Fibroblast of the aortic adventitia (primary cell): Measurements from ENCODE around the gene LYRM4. TPM values are rescaled to one million over a fixed set of nuclear protein-coding genes. Genes with fewer than 3 reads are reported as not detected.

Experiments
- DNase-seq: peaks from one replicate; pipeline ENCODE4 v3.0.0-alpha.2; 2010; ENCODE audit warnings: low read depth
- H3K4me3 ChIP-seq: 2 replicates; pipeline ENCODE4 v1.5.1; 2011; ENCODE audit warnings: low read depth, mild to moderate bottlenecking, control low read depth, low read length, moderate library complexity
- total RNA-seq: library from RNA; depleted of rRNA; stranded (reverse); fragments of >200 nt; gene quantifications from 2 replicates; pipeline ENCODE4 v1.2.3, GENCODE V29; 2012; ENCODE audit warnings: low replicate concordance
- TF ChIP-seq, protein P1 (sequence below): IDR thresholded peaks from 2 replicates; pipeline ENCODE4 v1.5.1; 2011; ENCODE audit warnings: mild to moderate bottlenecking, low read length, control low read depth, inconsistent platforms; ENCODE audit not compliant: insufficient read depth

LYRM4 gene
- total RNA-seq, 1 donor, result 21.2 TPM

DNA sequence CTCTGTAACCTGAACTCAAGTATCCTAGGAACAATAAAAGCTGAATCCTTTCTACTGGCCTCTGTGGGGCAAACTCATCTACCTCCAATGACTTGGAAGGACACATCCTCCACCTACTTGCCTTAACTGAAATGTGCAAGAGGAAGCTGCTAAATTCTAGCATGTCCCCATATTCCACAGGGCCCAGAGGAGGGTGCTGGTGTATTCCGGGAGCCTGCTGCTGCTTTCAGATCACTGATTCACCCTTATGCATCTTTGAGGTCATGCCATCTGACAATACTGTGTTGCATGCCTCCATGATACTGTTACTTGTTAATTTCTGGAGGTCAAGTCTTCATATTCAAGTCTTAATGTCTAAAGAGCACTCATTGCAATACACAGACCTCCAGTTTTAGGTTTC is 40.3 kb downstream of the LYRM4 start:
- TF ChIP-seq, protein P1, sequence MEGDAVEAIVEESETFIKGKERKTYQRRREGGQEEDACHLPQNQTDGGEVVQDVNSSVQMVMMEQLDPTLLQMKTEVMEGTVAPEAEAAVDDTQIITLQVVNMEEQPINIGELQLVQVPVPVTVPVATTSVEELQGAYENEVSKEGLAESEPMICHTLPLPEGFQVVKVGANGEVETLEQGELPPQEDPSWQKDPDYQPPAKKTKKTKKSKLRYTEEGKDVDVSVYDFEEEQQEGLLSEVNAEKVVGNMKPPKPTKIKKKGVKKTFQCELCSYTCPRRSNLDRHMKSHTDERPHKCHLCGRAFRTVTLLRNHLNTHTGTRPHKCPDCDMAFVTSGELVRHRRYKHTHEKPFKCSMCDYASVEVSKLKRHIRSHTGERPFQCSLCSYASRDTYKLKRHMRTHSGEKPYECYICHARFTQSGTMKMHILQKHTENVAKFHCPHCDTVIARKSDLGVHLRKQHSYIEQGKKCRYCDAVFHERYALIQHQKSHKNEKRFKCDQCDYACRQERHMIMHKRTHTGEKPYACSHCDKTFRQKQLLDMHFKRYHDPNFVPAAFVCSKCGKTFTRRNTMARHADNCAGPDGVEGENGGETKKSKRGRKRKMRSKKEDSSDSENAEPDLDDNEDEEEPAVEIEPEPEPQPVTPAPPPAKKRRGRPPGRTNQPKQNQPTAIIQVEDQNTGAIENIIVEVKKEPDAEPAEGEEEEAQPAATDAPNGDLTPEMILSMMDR, result no peak
- no peak overlapping the region for H3K4me3 ChIP-seq
- no peak for DNase-seq

DNA sequence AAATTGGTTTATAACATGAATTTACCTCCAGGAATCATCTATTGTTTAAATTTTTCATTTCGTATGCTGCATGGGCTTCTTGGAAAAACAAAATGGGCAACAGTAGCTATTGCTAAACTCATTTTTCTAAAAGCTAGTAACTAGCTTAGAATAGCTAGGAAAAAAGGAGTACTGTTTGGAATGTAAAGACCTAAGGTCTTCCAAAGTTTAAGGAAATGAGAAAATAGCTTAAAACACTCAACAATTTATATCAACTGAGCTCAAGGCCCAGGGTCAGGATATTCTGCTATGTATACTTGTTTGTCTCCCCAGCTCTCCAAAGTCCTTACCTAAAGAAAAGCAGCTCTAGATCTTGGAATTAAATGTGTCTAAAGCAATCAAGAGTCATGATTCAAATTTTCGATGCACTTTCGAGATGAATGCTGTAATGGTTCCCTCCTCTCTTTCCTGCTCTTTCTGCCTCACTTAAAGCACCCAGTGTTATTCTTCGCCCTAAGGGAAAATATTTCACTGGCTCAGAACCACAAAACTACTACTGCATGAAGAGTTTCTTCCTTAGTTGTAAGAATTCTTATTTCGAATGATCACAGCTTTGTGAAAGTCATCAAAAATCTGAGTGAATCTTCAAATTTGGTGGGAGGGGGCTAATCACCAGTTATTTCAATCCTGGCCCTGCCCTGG is 41.6 kb downstream of the LYRM4 start:
- TF ChIP-seq, protein P1, result no peak
- no peak for DNase-seq
- H3K4me3 ChIP-seq, result no peak overlapping the region

DNA sequence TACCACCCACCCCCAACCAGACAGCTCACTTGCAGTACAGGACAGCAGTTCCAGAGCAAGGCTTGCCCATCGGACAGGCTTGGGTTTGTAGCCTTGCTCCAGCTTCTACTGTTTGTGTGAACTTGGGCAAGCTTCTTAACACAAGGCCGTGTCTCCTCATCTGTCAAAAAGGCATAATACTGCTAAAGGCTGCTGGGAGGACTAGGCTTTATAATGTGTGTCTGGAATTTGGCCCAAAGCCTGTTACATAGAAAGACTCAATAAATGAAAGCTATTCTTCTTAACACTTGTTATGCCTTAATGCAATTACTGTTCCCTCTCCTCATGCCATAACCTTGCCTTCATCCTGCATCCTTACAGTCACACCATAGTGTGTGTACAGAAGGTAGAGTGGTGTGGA is 43.4 kb downstream of the LYRM4 start:
- no peak overlapping the region for H3K4me3 ChIP-seq
- TF ChIP-seq, protein P1, result no peak
- no peak for DNase-seq

DNA sequence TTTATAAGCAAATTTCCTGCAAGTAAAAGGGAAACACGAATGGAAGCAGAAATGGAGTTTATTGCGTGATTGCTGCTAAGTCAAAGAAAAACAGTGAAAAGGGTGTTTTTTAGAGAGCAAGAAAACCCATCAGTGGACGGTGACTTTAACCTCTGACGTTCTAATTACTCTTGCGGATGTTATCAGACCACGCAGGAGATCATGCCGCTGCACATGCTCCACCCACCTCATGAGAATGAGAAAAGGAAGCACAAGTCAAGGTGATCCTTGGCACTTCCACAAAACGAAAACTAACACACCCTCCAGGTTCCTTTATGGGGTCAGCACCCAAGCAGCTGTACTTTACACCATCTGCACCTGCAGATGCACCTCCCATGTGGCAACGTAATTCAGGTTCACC is 45.0 kb downstream of the LYRM4 start:
- TF ChIP-seq, protein P1, result no peak
- H3K4me3 ChIP-seq, result no peak overlapping the region
- no peak for DNase-seq

DNA sequence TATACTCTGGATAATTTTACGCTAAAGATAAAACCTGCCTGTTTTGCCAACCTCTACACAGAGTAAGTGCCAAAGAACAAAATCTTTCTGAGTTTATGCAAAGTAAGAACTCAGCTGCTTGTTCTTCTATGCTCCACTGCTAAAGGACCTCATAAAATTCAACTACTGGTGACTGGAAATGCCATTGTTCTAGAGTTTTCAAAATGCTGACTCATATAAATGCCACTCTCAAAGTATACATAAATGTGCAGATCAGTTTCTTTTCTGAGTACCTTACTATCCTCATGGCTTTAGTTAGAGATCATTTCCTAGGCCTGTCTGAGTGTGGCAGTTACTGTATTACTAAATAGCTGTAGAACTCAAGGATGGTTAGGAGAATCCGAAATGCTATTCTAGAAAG is 45.6 kb downstream of the LYRM4 start:
- TF ChIP-seq, protein P1, result no peak
- DNase-seq, result peak; percentile 48

DNA sequence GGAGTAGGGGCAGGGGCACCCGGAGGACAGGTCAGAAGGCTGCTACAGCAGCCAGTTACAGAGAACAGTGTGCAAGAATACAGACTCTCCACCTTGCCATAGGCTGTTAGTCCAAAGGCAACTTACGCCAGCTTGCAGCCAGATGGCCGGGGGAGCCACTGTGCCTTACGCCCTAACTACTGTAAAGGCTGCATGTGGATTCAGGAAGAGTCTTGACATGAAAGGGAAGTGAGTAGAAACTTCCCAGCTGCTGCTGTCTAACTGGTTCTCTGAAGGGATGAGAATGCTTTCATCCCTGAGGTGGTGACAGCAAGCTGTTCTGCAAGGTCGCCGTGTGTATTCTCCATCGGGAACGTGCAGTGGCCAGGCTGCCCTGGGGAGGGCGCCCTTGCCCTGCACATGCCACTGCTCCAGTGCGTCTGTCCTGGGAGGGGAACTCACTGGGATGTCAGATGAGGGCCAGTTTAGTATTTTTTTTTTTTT is 46.1 kb downstream of the LYRM4 start:
- TF ChIP-seq, protein P1, result peak; percentile 73
- DNase-seq, result peak; percentile 55
- H3K4me3 ChIP-seq, result no peak overlapping the region

More for the DNA sequence above, 45.6 kb downstream of the LYRM4 start:
- no peak overlapping the region for H3K4me3 ChIP-seq

DNA sequence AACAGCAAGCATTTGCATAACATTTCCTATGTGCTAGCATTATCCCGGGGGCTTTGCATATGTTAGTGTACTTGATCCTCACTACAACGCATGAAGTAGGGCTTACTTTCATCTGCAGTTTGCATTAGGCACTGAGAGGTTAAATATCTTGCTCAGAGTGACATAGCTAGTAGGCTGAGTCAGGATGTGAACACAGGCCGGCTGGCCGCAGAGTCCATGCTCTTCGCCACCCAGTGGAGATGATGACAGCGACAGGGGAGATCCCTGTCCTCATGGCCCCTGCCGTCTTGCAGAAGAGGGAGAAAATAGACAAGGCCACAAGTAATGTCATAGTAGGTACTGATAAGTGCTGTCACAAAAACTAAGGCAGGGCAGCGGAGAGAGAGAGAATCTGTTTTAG is 46.9 kb downstream of the LYRM4 start:
- DNase-seq, result peak; percentile 28

More for the DNA sequence above, 46.9 kb downstream of the LYRM4 start:
- TF ChIP-seq, protein P1, result peak; percentile 13
- H3K4me3 ChIP-seq, result no peak overlapping the region
